ENCODE measurements around the gene ANAPC5. TPM values are rescaled to one million over a fixed set of nuclear protein-coding genes. Genes with fewer than 3 reads are reported as not detected.

The ANAPC5 gene, protein sequence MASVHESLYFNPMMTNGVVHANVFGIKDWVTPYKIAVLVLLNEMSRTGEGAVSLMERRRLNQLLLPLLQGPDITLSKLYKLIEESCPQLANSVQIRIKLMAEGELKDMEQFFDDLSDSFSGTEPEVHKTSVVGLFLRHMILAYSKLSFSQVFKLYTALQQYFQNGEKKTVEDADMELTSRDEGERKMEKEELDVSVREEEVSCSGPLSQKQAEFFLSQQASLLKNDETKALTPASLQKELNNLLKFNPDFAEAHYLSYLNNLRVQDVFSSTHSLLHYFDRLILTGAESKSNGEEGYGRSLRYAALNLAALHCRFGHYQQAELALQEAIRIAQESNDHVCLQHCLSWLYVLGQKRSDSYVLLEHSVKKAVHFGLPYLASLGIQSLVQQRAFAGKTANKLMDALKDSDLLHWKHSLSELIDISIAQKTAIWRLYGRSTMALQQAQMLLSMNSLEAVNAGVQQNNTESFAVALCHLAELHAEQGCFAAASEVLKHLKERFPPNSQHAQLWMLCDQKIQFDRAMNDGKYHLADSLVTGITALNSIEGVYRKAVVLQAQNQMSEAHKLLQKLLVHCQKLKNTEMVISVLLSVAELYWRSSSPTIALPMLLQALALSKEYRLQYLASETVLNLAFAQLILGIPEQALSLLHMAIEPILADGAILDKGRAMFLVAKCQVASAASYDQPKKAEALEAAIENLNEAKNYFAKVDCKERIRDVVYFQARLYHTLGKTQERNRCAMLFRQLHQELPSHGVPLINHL
- 85.4 to 91.3 TPM (median 87.2 TPM) in 5 replicates for total RNA-seq (2022; extraction: Qiagen RNA extraction)

DNA sequence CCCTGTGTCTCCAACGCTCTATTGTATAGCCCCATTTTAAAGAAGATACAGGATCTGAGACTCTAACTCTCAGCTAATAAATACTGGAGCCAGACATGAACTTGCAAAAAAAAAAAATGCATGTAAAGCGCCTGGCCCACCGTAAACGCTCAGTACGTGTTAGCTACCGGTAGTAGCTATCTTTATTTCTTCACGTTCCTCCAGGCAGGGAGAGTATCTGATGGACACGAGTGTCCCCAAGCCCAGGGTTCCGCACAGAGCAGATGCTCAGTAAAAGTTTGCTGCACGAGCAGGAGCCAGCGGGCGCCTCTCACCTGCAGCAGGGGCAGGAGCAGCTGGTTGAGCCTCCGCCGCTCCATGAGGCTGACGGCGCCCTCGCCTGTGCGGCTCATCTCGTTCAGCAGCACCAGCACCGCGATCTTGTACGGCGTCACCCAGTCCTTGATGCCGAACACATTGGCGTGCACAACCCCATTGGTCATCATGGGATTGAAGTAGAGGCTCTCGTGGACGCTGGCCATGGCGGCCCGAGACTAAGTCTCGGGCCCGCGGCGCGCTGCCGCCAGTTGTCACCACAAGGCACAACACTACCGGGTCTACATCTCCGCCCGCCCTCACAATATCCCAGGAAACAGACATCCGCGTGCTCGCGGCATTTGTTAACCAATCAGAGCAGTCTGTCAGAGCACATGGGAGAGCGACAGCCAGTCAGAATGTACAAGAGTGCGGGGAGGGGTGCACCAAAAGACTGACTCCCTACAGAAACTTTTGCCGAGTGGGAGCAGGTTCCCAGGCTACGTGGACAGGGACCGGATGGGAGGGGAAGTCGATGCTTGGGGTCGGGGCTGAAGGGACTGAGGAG, at the start of gene ANAPC5:
Gene ANAPC5, minus strand, starts transcription at position 592 of the 862 bp plus-strand sequence. Its CDS starts 71 bp downstream, at position 521.

DNA sequence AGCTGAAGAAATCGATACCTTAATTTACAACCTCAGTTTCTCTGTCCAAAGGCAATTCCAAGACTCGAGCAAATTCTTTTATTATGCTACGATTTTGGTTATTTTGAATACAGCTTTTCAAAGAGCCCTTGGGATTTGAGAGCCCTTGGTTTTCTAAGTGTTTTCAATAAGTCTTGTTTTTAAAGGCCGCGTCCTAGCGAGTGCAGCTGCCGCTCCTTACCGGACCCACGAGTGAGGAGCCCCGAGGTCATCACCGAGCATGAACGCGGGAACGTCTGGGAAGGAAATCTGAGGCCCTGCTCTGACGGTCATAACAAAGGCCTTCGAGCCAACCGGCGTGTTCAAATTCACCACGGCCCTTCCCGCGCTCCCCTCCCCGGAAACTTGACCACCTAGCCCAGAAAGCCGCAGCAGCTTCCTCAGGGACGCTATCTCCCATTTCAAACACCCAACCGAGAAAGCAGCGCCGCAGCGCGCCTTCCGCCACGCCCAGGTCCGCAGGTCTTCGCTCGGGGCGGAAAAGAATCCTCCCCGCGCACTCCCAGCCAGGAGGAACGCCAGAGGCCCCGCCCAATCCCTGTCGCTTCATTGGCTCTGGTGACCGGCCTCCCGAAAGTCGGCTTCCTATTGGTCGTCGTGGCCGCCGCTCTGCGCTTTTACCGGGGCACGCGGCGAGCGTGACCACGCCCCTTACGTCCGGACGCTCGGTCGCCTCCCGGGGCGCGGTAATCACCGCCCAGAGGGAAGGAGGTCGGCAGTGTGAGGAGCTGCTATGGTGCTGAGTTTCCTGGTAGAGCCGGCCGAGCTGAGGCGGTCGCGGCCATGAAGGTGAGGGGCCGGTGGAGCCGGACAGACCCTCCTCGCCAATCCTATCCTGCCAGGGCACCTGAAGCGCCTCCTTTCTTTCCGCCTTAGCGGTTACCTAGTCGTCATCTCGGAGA, 47.5 kb upstream of the ANAPC5 start, which contains the start of gene RNF34:
Gene RNF34, plus strand, starts transcription at position 728 of the 941 bp plus-strand sequence. Its CDS starts 95 bp downstream, at position 823.

DNA sequence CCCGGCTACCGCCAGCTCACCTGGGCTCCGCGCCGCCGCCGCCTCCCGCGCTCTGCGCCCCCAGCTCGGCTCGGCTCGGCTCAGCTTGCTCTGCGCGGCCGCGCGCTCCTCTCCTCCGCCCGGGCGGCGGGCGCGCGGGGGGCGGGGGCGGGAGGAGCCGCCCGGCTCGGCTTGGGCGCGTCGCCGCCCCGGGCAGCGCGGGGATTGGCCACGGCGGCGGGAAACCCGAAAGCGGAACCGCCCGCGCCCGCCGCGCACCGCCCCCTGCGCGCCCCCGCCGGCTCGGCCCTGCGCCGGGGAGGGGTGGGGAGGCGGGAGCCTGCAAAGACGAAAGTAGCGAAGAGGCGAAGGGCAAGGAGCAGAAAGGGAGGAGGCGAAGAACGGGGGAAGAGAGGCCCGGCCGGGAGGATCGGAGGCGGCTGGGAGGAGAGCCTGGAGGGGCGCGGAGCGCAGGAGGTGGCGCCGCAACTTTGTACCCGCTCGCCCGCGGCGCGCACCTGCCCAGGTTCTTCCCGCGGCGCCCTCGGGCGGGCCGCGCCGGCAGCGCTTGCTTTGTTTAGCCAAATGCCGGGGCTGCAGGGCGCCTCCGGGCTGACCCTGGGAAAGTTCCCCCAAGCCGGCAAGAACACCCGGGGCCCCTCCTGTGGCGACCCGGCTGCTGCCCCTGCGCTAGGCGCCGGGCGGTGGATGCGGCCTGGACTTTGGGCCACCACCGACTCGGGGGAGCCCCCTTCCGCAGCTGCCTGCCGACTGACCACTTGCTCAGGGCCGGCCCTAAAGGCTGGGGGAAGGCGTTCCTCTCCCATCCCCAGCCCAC, 55.4 kb downstream of the ANAPC5 start, which contains the start of gene CAMKK2:
Gene CAMKK2, minus strand, starts transcription at position 92 of the 817 bp plus-strand sequence. CDS start 22,183 bp downstream, outside the sequence.

Other genes with a start within 250 kb of the ANAPC5 start
- gene P2RX7, start 219.5 kb downstream of the ANAPC5 start, total RNA-seq (2022; extraction: Qiagen RNA extraction): 0.03 TPM in 1 of 5 replicates, not detected in the others
- gene P2RX4, start 142.3 kb downstream of the ANAPC5 start, total RNA-seq (2022; extraction: Qiagen RNA extraction): 15.2 to 20.9 TPM (median 17.7 TPM) in 5 replicates
- 21.0 to 30.1 TPM (median 25.5 TPM) in 5 replicates for gene CAMKK2, start 55.7 kb downstream of the ANAPC5 start, total RNA-seq (2022; extraction: Qiagen RNA extraction)
- gene RNF34, start 47.7 kb upstream of the ANAPC5 start, total RNA-seq (2022; extraction: Qiagen RNA extraction): 38.2 to 42.3 TPM (median 40.5 TPM) in 5 replicates
- 17.7 to 21.0 TPM (median 20.3 TPM) in 5 replicates for gene KDM2B, start 228.6 kb upstream of the ANAPC5 start, total RNA-seq (2022; extraction: Qiagen RNA extraction)

Data from A549 treated with Hydrocortisone at 1 μM for 4 hours (cell line).